ENCODE data around the gene DOCK7. TPM values are rescaled to one million over a fixed set of nuclear protein-coding genes. Genes with fewer than 3 reads are reported as not detected.

DOCK7 gene
- polyA plus RNA-seq, 3 donors from 2014 or later = 0.55 to 1.6 (median 1.5) TPM

DNA sequence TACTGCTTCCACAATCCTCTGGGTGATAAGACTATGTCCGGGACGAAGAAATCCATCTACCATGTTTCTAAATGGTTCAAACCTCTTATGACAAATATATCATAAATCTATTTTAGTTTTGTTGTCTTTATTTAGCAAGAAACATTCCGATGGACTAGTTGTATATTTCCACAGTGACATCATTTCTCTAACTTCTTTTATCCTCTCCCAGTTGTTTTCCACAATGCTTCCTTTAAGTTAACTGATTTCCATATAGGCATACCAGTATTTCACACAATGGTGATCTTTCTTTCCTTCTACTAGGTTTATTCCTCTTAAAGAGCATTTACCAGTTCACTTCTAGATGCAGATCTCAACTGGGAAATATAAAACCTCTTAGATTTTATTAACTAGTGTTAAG lies 206.5 kb downstream of the DOCK7 start:
- DNase-seq = no peak
- Mint-ChIP-seq H3K27ac (no peak overlapping the region), H3K4me1 (no peaks in the 10 kb centered on the region), H3K27me3 (ENCODE audit: low read depth in 3 of 3) (peaks cover 0 to 9% (median 2%) of the 10 kb centered on the region in 3 donors), H3K9me3 (no peaks in the 10 kb centered on the region), H3K4me3 (no peak overlapping the region), H3K36me3 (peaks cover 0 to 4% (median 0%) of the 10 kb centered on the region in 3 donors)

- peaks cover 0 to 4% (median 3%) of the 10 kb centered on the region in 3 donors for H3K36me3 Mint-ChIP-seq
- DNase-seq = no peak
- H3K27me3 Mint-ChIP-seq (ENCODE audit: low read depth in 3 of 3) = no peaks in the 10 kb centered on the region
- no peak overlapping the region for H3K4me3 Mint-ChIP-seq
- H3K9me3 Mint-ChIP-seq = no peaks in the 10 kb centered on the region
- H3K27ac Mint-ChIP-seq = no peak overlapping the region
- H3K4me1 Mint-ChIP-seq = no peaks in the 10 kb centered on the region
These were observed 211.5 kb downstream of the DOCK7 start for GRCh38 chr1:62476525-62477219.

GRCh38 chr1:62467092-62467491 lies 221.1 kb downstream of the DOCK7 start:
- peaks cover 0 to 1% (median 0%) of the 10 kb centered on the region in 6 donors for H3K9me3 Mint-ChIP-seq

GRCh38 chr1:62462370-62462769 lies 225.8 kb downstream of the DOCK7 start:
- H3K36me3 Mint-ChIP-seq = peaks cover 0 to 7% (median 4%) of the 10 kb centered on the region in 3 donors
- H3K27ac Mint-ChIP-seq = no peak overlapping the region
- no peaks in the 10 kb centered on the region for H3K27me3 Mint-ChIP-seq (ENCODE audit: low read depth in 3 of 3)
- H3K4me1 Mint-ChIP-seq = no peaks in the 10 kb centered on the region
- no peak for DNase-seq
- H3K9me3 Mint-ChIP-seq = no peaks in the 10 kb centered on the region
- H3K4me3 Mint-ChIP-seq = no peak overlapping the region

More at GRCh38 chr1:62467092-62467491, 221.1 kb downstream of the DOCK7 start:
- H3K27ac Mint-ChIP-seq = no peak overlapping the region
- H3K36me3 Mint-ChIP-seq = peaks cover 9 to 24% (median 19%) of the 10 kb centered on the region in 3 donors
- no peak overlapping the region for H3K4me3 Mint-ChIP-seq
- no peaks in the 10 kb centered on the region for H3K27me3 Mint-ChIP-seq (ENCODE audit: low read depth in 3 of 3)
- no peak for DNase-seq
- no peaks in the 10 kb centered on the region for H3K4me1 Mint-ChIP-seq

GRCh38 chr1:62457955-62458354 lies 230.2 kb downstream of the DOCK7 start:
- peaks cover 2% of the 10 kb centered on the region in 3 donors for H3K36me3 Mint-ChIP-seq
- peak overlapping the region in 1 of 6 donors; percentile 4 for H3K27ac Mint-ChIP-seq
- no peak overlapping the region for H3K4me3 Mint-ChIP-seq
- no peak for DNase-seq
- H3K4me1 Mint-ChIP-seq = no peaks in the 10 kb centered on the region
- peaks cover 0 to 3% (median 2%) of the 10 kb centered on the region in 3 donors for H3K27me3 Mint-ChIP-seq (ENCODE audit: low read depth in 3 of 3)
- H3K9me3 Mint-ChIP-seq = no peaks in the 10 kb centered on the region

DNA sequence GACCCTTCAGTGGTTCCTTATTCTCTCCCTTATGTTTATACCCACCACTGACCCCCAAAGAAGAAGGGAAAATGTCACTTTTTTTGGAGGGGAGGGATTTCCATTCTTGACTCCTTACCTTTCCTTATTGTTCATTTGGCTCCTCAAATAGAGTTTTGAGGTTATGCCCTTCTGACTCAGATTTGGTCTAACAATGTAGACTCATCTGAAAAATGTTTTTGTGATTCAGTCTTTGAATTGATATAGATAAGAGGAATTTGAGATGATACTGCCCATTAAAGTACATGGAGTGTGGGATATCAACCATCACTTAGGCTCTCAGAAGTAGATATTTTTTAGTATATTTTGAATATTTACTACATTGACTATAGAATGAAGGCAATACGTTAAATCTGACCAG lies 235.2 kb downstream of the DOCK7 start:
- H3K36me3 Mint-ChIP-seq = peaks cover 12 to 21% (median 19%) of the 10 kb centered on the region in 3 donors
- H3K27me3 Mint-ChIP-seq (ENCODE audit: low read depth in 3 of 3) = peaks cover 0 to 3% (median 2%) of the 10 kb centered on the region in 3 donors
- peak overlapping the region in 2 of 6 donors; percentile 26 to 46 for H3K27ac Mint-ChIP-seq
- H3K4me3 Mint-ChIP-seq = no peak overlapping the region
- no peaks in the 10 kb centered on the region for H3K9me3 Mint-ChIP-seq
- H3K4me1 Mint-ChIP-seq = peaks cover 25 to 34% of the 10 kb centered on the region in 2 donors
- no peak for DNase-seq

DNA sequence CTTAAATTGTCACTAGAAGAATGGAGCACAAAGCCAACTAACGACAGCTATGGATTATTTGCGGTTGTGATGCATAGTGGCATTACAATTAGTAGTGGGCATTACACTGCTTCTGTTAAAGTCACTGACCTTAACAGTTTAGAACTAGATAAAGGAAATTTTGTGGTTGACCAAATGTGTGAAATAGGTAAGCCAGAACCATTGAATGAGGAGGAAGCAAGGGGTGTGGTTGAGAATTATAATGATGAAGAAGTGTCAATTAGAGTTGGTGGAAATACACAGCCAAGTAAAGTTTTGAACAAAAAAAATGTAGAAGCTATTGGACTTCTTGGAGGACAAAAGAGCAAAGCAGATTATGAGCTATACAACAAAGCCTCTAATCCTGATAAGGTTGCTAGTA lies 237.9 kb downstream of the DOCK7 start:
- peak; percentile 34 to 41 (median 39) for DNase-seq
- peaks cover 25 to 40% (median 28%) of the 10 kb centered on the region in 3 donors for H3K36me3 Mint-ChIP-seq
- H3K27ac Mint-ChIP-seq = peak overlapping the region; percentile 22 to 83 (median 66)
- H3K27me3 Mint-ChIP-seq (ENCODE audit: low read depth in 3 of 3) = peaks cover 0 to 3% (median 0%) of the 10 kb centered on the region in 3 donors
- no peaks in the 10 kb centered on the region for H3K9me3 Mint-ChIP-seq
- peak overlapping the region; percentile 57 to 80 (median 73) for H3K4me3 Mint-ChIP-seq
- H3K4me1 Mint-ChIP-seq = peaks cover 30 to 38% of the 10 kb centered on the region in 2 donors

GRCh38 chr1:62448221-62448933 lies 239.8 kb downstream of the DOCK7 start:
- DNase-seq = no peak
- H3K4me3 Mint-ChIP-seq = no peak overlapping the region
- peaks cover 31 to 51% (median 33%) of the 10 kb centered on the region in 3 donors for H3K36me3 Mint-ChIP-seq
- H3K27ac Mint-ChIP-seq = peak overlapping the region in 4 of 6 donors; percentile 40 to 75 (median 53)
- H3K27me3 Mint-ChIP-seq (ENCODE audit: low read depth in 3 of 3) = peaks cover 0 to 1% (median 0%) of the 10 kb centered on the region in 3 donors
- H3K4me1 Mint-ChIP-seq = peaks cover 32 to 48% of the 10 kb centered on the region in 2 donors
- no peaks in the 10 kb centered on the region for H3K9me3 Mint-ChIP-seq

- no peak overlapping the region for H3K4me3 Mint-ChIP-seq
- peaks cover 0 to 3% (median 0%) of the 10 kb centered on the region in 3 donors for H3K27me3 Mint-ChIP-seq (ENCODE audit: low read depth in 3 of 3)
- H3K9me3 Mint-ChIP-seq = no peaks in the 10 kb centered on the region
- H3K36me3 Mint-ChIP-seq = peaks cover 31 to 47% (median 39%) of the 10 kb centered on the region in 3 donors
- peaks cover 31 to 48% of the 10 kb centered on the region in 2 donors for H3K4me1 Mint-ChIP-seq
- no peak for DNase-seq
- peak overlapping the region in 1 of 6 donors; percentile 84 for H3K27ac Mint-ChIP-seq
These were observed 243.5 kb downstream of the DOCK7 start for GRCh38 chr1:62444701-62445100.

- DNase-seq = no peak
- H3K27me3 Mint-ChIP-seq (ENCODE audit: low read depth in 3 of 3) = peaks cover 12 to 18% (median 14%) of the 10 kb centered on the region in 3 donors
- H3K36me3 Mint-ChIP-seq = peaks cover 9 to 16% (median 15%) of the 10 kb centered on the region in 3 donors
- H3K4me3 Mint-ChIP-seq = peak overlapping the region in 2 of 5 donors; percentile 20 to 91
- no peak overlapping the region for H3K27ac Mint-ChIP-seq
- peaks cover 46 to 62% of the 10 kb centered on the region in 2 donors for H3K4me1 Mint-ChIP-seq
- H3K9me3 Mint-ChIP-seq = no peaks in the 10 kb centered on the region
These were observed 248.4 kb downstream of the DOCK7 start for GRCh38 chr1:62439652-62440371.

DNA sequence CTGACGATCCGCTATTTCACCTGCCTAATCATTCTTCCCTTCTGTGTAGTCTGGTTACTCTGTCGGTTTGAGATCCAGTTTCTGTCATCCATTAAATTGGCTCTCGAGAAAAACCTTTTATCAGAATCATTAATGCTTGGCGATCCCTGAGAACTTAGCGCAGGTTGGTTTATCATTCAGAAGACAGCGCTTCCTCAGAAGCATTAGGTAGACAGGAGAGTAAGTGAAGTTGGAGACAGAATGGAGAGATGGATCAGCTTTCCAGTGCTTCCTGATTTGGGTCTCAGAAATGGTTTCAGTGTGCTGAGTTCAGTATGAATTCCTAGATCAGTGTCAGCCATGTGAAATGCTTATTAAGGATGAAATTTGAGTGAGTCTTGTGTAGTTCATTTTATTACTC lies 250.0 kb downstream of the DOCK7 start:
- Mint-ChIP-seq H3K4me3 (peak overlapping the region; percentile 81 to 97 (median 91)), H3K36me3 (peaks cover 6 to 11% (median 6%) of the 10 kb centered on the region in 3 donors), H3K27me3 (ENCODE audit: low read depth in 3 of 3) (peaks cover 14 to 18% (median 14%) of the 10 kb centered on the region in 3 donors), H3K4me1 (peaks cover 45 to 57% of the 10 kb centered on the region in 2 donors), H3K9me3 (no peaks in the 10 kb centered on the region), H3K27ac (peak overlapping the region; percentile 72 to 96 (median 87))
- no peak for DNase-seq

DNA sequence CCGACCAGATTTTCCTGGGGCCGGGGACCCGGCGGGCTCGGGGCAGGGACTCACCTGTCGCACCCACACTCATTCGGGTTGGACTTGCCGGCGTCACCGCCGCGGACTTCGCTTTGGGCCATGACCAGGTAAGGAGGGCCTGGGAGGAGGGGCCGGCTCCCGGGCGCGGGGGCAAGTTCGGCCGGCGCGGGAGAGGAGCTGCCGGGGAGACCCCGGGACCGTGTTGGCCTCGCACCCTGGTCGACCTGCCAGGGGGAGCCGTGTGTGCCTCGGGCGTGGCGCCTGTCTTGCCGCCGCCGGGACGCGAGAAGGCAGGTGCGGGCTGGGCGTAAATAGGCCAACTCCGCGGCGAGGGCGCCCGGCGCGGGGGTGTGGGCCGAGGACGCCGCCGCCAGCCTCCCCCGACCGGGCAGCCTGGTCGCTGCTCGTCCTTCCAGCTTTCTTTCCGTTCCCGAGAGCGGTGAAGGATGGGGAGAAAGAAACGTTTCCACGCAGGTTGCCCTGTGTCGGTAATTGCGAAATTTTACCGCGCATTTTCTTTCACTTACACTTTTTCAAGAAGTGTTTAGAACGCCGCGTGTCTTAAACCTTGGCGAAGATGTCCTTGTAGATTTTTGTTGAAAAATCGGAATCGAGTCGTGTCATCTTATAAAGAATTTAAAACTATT lies 250.8 kb downstream of the DOCK7 start:
- peak; percentile 37 to 47 (median 42) for DNase-seq
- H3K4me1 Mint-ChIP-seq = peaks cover 45 to 57% of the 10 kb centered on the region in 2 donors

More for the DNA sequence above, 250.8 kb downstream of the DOCK7 start:
- Mint-ChIP-seq H3K36me3 (peaks cover 6 to 11% (median 6%) of the 10 kb centered on the region in 3 donors), H3K4me3 (peak overlapping the region; percentile 91 to 97 (median 96)), H3K9me3 (no peaks in the 10 kb centered on the region), H3K27ac (peak overlapping the region; percentile 72 to 98 (median 90)), H3K27me3 (ENCODE audit: low read depth in 3 of 3) (peaks cover 14 to 18% (median 14%) of the 10 kb centered on the region in 3 donors)

Data from immature natural killer cell (primary cell).